ENCODE data around the gene GTSF1L. TPM values are rescaled to one million over a fixed set of nuclear protein-coding genes. Genes with fewer than 3 reads are reported as not detected.

GTSF1L gene
- total and polyA plus RNA-seq, 2 of the 4 experiments (the other 2 are of a cell fraction): not detected

- TF ChIP-seq CEBPB (IDR thresholded peaks at IDR 0.05; ENCODE audit: low read depth, low read length) (peak; percentile 97), MAZ (IDR thresholded peaks at IDR 0.05; ENCODE audit: borderline replicate concordance, low read depth, low read length) (no peak)
Observed at GRCh38 chr20:43752561-43753301, 25.9 kb upstream of the GTSF1L start (continued).

DNA sequence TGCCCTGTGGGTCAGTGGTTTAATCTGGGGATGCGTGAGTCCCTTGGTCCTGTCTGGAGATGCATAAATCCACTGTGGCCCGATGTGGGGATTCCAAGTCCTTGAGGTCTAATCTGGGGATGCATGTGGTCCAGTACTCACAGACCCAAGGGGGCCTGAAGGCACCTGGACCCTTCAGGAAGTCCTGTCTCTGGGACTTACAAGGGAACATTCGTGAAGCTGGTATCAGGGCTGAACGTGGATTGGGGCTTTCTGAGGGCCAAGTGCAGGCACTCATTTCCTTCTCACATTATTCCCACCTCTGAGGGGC is 25.2 kb upstream of the GTSF1L start:
- Histone ChIP-seq H3K4me3 (ENCODE audit: insufficient read depth, low read depth, low read length) (no peak overlapping the region), H3K23ac (ENCODE audit: low read depth, low read length) (peak overlapping the region; percentile 61), H3K18ac (ENCODE audit: low read depth, low read length) (peak overlapping the region; percentile 69; the same call in 1 of the 2 replicates), H3K27ac (ENCODE audit: insufficient read depth, low read length) (peak overlapping the region; percentile 1; the same call in 1 of the 2 replicates), H3K9me3 (ENCODE audit: control insufficient read depth, insufficient read depth, low read length) (no peaks in the 10 kb centered on the region), H3K4me1 (ENCODE audit: control insufficient read depth, insufficient read depth, low read length) (peaks cover 19% of the 10 kb centered on the region), H2BK5ac (ENCODE audit: low read depth, low read length, poor library complexity, severe bottlenecking) (peak overlapping the region; percentile 93), H3K14ac (replicated peaks; ENCODE audit: low read depth, low read length) (peak overlapping the region; percentile 96), H2BK20ac (ENCODE audit: low read depth, low read length) (peak overlapping the region; percentile 98), H3K79me1 (ENCODE audit: low read depth in 1 of 2, low read length in 2 of 2) (peaks cover 0 to 5% of the 10 kb centered on the region in 2 experiments; a peak in 1 of 4 replicates), H4K8ac (ENCODE audit: low read depth in 2 of 2, low read length in 2 of 2) (peak overlapping the region; percentile 51 to 97), H2BK15ac (ENCODE audit: low read depth, low read length) (peak overlapping the region; percentile 100), H3K36me3 (ENCODE audit: control insufficient read depth, insufficient read depth, low read length) (no peaks in the 10 kb centered on the region), H2AFZ (replicated peaks; ENCODE audit: low read length, poor library complexity) (no peak overlapping the region), H3K4ac (ENCODE audit: low read depth, low read length) (peak overlapping the region; percentile 99), H2BK120ac (ENCODE audit: low read depth, low read length) (peak overlapping the region; percentile 96), H2AK9ac (replicated peaks; ENCODE audit: low read depth, low read length, poor library complexity) (peak overlapping the region; percentile 86), H4K20me1 (ENCODE audit: insufficient read depth, low read length) (no peaks in the 10 kb centered on the region), H3K56ac (ENCODE audit: extremely low read depth, insufficient read depth, low read length) (peak overlapping the region; percentile 39), H3K27me3 (ENCODE audit: control insufficient read depth, insufficient read depth, low read length) (no peaks in the 10 kb centered on the region), H3K9me1 (ENCODE audit: insufficient read depth, low read length) (peaks cover 26% of the 10 kb centered on the region), H4K91ac (ENCODE audit: insufficient read depth, low read depth, low read length) (peak overlapping the region; percentile 98), H2AK5ac (ENCODE audit: low read depth, low read length) (peak overlapping the region; percentile 99), H3K9ac (ENCODE audit: low read depth, low read length) (no peak overlapping the region), H3K4me2 (ENCODE audit: low read depth, low read length) (no peak overlapping the region), H4K5ac (ENCODE audit: low read depth, low read length) (peak overlapping the region; percentile 42)
- intact Hi-C loops (cut with micrococcal nuclease) (loop anchor here (5.0 kb wide), 1 partner anchor 165 kb away; no protein-coding TSS in a partner anchor), in situ Hi-C loops (cut with MboI; ENCODE audit: low sequenced_read_pairs) (loop anchor here (5.0 to 10.0 kb wide), 2 partner anchors 163 to 330 kb away; partner anchors contain the start of gene TOX2), dilution Hi-C loops (cut with HindIII; ENCODE audit: low sequenced_read_pairs, unreplicated experiment) (no loop called here)
- BruUV-seq (replicated peaks): no TSS peak
- ChIA-PET CTCF (interaction anchor here (3.7 kb wide), 1 partner anchor 329 kb away, joined by 21 read pairs; no protein-coding TSS in a partner anchor), POLR2A (ENCODE audit: unreplicated experiment) (no interaction called here)
- no peak for DNase-seq
- WGBS, 2 experiments (ENCODE audit: extremely low coverage in 2 of 2, insufficient read length in 1 of 2): no CpG with 5 or more reads among the region's 4 CpGs
- no peak for ATAC-seq (ENCODE audit: low read depth)
- TF ChIP-seq RFX5 (IDR thresholded peaks at IDR 0.05; ENCODE audit: low read depth, low read length): no peak
- TF ChIP-seq MAFK (IDR thresholded peaks at IDR 0.05; ENCODE audit: low read depth, low read length): no peak
- TF ChIP-seq CEBPB (IDR thresholded peaks at IDR 0.05; ENCODE audit: low read depth, low read length): no peak
- no peak for TF ChIP-seq RCOR1 (IDR thresholded peaks at IDR 0.05; ENCODE audit: insufficient replicate concordance, low read length)
- TF ChIP-seq, protein P1, sequence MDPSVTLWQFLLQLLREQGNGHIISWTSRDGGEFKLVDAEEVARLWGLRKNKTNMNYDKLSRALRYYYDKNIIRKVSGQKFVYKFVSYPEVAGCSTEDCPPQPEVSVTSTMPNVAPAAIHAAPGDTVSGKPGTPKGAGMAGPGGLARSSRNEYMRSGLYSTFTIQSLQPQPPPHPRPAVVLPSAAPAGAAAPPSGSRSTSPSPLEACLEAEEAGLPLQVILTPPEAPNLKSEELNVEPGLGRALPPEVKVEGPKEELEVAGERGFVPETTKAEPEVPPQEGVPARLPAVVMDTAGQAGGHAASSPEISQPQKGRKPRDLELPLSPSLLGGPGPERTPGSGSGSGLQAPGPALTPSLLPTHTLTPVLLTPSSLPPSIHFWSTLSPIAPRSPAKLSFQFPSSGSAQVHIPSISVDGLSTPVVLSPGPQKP (IDR thresholded peaks at IDR 0.05; ENCODE audit: borderline replicate concordance, low read depth, low read length): no peak
- TF ChIP-seq SMC3 (IDR thresholded peaks at IDR 0.05; ENCODE audit: low read depth, low read length): no peak
- no peak for TF ChIP-seq NFE2L2 (IDR thresholded peaks at IDR 0.05; ENCODE audit: low read depth, low read length)
- TF ChIP-seq FOS (IDR thresholded peaks at IDR 0.05; ENCODE audit: low read depth, low read length): no peak
- TF ChIP-seq BHLHE40 (IDR thresholded peaks at IDR 0.05; ENCODE audit: low read depth, low read length): no peak
- TF ChIP-seq POLR2A (IDR thresholded peaks at IDR 0.05; ENCODE audit: low read depth, low read length): no peak
- TF ChIP-seq, protein P2, sequence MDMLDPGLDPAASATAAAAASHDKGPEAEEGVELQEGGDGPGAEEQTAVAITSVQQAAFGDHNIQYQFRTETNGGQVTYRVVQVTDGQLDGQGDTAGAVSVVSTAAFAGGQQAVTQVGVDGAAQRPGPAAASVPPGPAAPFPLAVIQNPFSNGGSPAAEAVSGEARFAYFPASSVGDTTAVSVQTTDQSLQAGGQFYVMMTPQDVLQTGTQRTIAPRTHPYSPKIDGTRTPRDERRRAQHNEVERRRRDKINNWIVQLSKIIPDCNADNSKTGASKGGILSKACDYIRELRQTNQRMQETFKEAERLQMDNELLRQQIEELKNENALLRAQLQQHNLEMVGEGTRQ (IDR thresholded peaks at IDR 0.05; ENCODE audit: low read depth, low read length): no peak
- TF ChIP-seq RAD21 (IDR thresholded peaks at IDR 0.05; ENCODE audit: low read length): no peak
- TF ChIP-seq MAZ (IDR thresholded peaks at IDR 0.05; ENCODE audit: borderline replicate concordance, low read depth, low read length): no peak

Measured in IMR-90 (cell line).